Measurements from ENCODE around the gene KCNJ14.

GRCh38 chr19:48450441-48450840, 4.9 kb upstream of the KCNJ14 start:
- TF ChIP-seq CTCF (IDR thresholded peaks at IDR 0.05; ENCODE audit: insufficient read depth, low read length, poor library complexity, severe bottlenecking): no peak
- no peak for TF ChIP-seq EZH2phosphoT487 (conservative IDR thresholded peaks at IDR 0.05; ENCODE audit: low read length)

Measured in SU-DHL-6 (cell line).